DND-41 (cell line): Measurements from ENCODE around the gene PCDHGB3.
"Not testable (repeated sequence)": the region's sequence is repeated elsewhere in the genome, so short reads cannot be mapped to it uniquely, and the experiment has no call there.

ENCODE experiments used
- CTCF ChIP-seq: IDR thresholded peaks from 2 replicates; pipeline ENCODE4 v1.5.1; 2012; ENCODE audit warnings: borderline replicate concordance, low read length, moderate library complexity, mild to moderate bottlenecking; ENCODE audit not compliant: poor library complexity, severe bottlenecking; ENCODE audit errors: extremely low read depth
- EZH2 ChIP-seq: IDR thresholded peaks from 3 replicates; pipeline ENCODE4 v1.6.1; 2012; ENCODE audit warnings: borderline replicate concordance, low read depth, mild to moderate bottlenecking, moderate library complexity, low read length, inconsistent platforms; ENCODE audit not compliant: severe bottlenecking

DNA sequence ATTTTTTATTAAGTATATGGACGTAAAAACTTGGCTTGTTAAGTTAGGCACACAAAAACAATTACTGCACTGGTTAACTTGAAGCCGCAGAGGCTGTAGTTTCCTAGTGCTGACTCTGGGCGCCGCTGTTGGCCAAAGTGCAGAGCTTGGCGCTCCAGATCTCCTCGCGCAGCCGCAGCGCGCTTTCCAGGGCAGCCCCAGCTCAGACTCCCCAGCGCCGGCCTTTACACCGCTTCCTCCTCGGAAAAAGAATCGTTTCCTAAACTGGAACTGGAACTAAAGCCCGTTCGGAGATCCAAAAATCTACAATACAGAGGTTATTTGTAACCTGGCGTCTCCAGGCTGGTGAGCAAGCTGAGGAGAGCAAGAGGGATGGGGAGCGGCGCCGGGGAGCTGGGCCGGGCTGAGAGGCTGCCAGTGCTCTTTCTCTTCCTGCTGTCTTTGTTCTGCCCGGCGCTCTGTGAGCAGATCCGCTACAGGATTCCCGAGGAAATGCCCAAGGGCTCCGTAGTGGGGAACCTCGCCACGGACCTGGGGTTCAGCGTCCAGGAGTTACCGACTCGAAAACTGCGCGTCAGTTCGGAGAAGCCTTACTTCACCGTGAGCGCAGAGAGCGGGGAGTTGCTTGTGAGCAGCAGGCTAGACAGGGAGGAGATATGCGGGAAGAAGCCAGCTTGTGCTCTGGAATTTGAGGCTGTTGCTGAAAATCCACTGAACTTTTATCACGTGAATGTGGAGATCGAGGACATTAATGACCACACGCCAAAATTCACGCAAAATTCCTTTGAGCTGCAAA, 27.9 kb downstream of the PCDHGB3 start, which contains the start of gene PCDHGB5:
- TF ChIP-seq CTCF, result peak; percentile 10
- not testable (repeated sequence) for TF ChIP-seq EZH2
